Progenitor cell of endocrine pancreas (in vitro differentiated cells): ENCODE data around the gene APBB2. TPM values are rescaled to one million over a fixed set of nuclear protein-coding genes. Genes with fewer than 3 reads are reported as not detected.

Experiments used
- DNase-seq: peaks from one replicate; pipeline ENCODE4 v3.0.0; 2021; ENCODE audit warnings: low spot score; ENCODE audit not compliant: unreplicated experiment
- H3K27ac Mint-ChIP-seq: 2 replicates; pipeline ENCODE4 v1.8.0; 2021; ENCODE audit warnings: mild to moderate bottlenecking, moderate library complexity, mixed read lengths
- H3K27me3 Mint-ChIP-seq: 2 replicates; pipeline ENCODE4 v1.8.0; 2021; ENCODE audit warnings: mixed read lengths
- H3K36me3 Mint-ChIP-seq: 2 replicates; pipeline ENCODE4 v1.8.0; 2022; ENCODE audit warnings: mixed read lengths; ENCODE audit not compliant: insufficient read depth
- H3K4me1 Mint-ChIP-seq: 2 replicates; pipeline ENCODE4 v1.8.0; 2021; ENCODE audit warnings: low read depth, mixed read lengths
- H3K4me3 Mint-ChIP-seq: 2 replicates; pipeline ENCODE4 v1.8.0; 2021; ENCODE audit warnings: low read depth, mild to moderate bottlenecking, moderate library complexity, mixed read lengths
- H3K9me3 Mint-ChIP-seq: 2 replicates; pipeline ENCODE4 v1.8.0; 2021; ENCODE audit warnings: low read depth, mixed read lengths
- total RNA-seq: library from RNA; stranded (reverse); gene quantifications from 2 replicates; pipeline ENCODE4 v1.2.1, GENCODE V29; 2021
- TF ChIP-seq, protein P1 (sequence below): fragments of 200-600 bp; sonication (generic); IDR thresholded peaks from one replicate; pipeline ENCODE4 v1.5.0; 2021; ENCODE audit warnings: antibody characterized with exemption, mild to moderate bottlenecking; ENCODE audit not compliant: unreplicated experiment

Gene APBB2
- total RNA-seq, 1 donor from 2014 or later: 61.7 TPM

GRCh38 chr4:41121906-41122305 lies 92.4 kb downstream of the APBB2 start:
- H3K4me3 Mint-ChIP-seq: no peak overlapping the region
- no peak overlapping the region for H3K27ac Mint-ChIP-seq
- H3K36me3 Mint-ChIP-seq: peaks cover 4% of the 10 kb centered on the region
- TF ChIP-seq, protein P1, sequence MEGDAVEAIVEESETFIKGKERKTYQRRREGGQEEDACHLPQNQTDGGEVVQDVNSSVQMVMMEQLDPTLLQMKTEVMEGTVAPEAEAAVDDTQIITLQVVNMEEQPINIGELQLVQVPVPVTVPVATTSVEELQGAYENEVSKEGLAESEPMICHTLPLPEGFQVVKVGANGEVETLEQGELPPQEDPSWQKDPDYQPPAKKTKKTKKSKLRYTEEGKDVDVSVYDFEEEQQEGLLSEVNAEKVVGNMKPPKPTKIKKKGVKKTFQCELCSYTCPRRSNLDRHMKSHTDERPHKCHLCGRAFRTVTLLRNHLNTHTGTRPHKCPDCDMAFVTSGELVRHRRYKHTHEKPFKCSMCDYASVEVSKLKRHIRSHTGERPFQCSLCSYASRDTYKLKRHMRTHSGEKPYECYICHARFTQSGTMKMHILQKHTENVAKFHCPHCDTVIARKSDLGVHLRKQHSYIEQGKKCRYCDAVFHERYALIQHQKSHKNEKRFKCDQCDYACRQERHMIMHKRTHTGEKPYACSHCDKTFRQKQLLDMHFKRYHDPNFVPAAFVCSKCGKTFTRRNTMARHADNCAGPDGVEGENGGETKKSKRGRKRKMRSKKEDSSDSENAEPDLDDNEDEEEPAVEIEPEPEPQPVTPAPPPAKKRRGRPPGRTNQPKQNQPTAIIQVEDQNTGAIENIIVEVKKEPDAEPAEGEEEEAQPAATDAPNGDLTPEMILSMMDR: no peak
- H3K27me3 Mint-ChIP-seq: no peaks in the 10 kb centered on the region
- peaks cover 19% of the 10 kb centered on the region for H3K4me1 Mint-ChIP-seq
- H3K9me3 Mint-ChIP-seq: peaks cover 4% of the 10 kb centered on the region
- no peak for DNase-seq

DNA sequence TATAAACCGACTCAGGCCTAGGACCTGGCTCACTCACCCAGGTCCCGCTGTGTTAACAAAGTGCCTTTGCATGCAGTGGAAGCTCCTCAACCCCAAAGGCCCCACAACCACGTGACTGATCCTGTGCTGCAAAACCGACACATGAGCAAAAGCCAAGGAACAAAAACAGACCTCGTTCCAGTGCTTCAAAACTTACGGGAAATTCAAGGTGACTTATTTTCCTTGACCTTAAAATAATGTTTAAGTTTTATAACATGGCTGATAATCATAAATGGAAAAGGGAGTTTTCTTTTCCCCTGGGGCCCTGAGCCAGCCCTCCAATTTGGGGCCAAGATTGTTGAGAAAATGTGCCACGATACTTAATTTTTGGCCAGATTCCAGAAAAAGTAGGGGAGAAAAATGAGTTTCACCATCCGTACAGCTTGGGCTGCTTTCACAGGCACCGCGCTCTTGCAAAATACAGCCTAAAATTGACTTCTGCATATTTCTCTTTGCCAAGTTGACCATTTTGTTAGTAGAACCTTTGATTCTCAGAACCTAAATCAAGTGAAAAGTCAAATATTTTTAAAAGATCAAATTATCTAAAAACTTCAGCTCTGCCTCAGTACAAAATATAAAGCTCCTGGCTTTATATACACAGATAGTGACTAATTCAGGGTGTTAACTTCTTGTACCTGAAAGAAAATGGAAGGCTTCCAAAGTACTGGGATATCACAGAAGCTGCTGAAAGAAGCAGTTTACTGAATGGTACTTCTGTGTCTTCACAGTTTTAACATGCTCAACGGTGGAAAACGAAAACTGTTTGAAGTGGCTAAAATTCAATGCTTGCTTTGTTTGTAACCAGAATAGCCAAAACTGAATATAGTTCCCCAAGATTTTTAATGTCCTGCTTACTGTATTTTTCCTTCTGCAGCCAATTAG lies 93.8 kb downstream of the APBB2 start:
- Mint-ChIP-seq H3K4me3 (no peak overlapping the region), H3K27me3 (no peaks in the 10 kb centered on the region), H3K9me3 (peaks cover 6% of the 10 kb centered on the region), H3K4me1 (peaks cover 17% of the 10 kb centered on the region), H3K36me3 (peaks cover 8% of the 10 kb centered on the region), H3K27ac (no peak overlapping the region)
- DNase-seq: no peak
- TF ChIP-seq, protein P1: no peak

- TF ChIP-seq, protein P1: no peak
- Mint-ChIP-seq H3K27me3 (no peaks in the 10 kb centered on the region), H3K4me1 (peaks cover 12% of the 10 kb centered on the region), H3K9me3 (peaks cover 11% of the 10 kb centered on the region), H3K27ac (no peak overlapping the region), H3K4me3 (no peak overlapping the region), H3K36me3 (peaks cover 11% of the 10 kb centered on the region)
- DNase-seq: no peak
These were observed 94.5 kb downstream of the APBB2 start for GRCh38 chr4:41119867-41120295.

GRCh38 chr4:41111791-41112190 lies 102.6 kb downstream of the APBB2 start:
- Mint-ChIP-seq H3K4me1 (no peaks in the 10 kb centered on the region), H3K9me3 (peaks cover 14% of the 10 kb centered on the region), H3K4me3 (no peak overlapping the region), H3K27ac (no peak overlapping the region), H3K27me3 (no peaks in the 10 kb centered on the region), H3K36me3 (peaks cover 12% of the 10 kb centered on the region)
- no peak for DNase-seq
- TF ChIP-seq, protein P1: no peak

DNA sequence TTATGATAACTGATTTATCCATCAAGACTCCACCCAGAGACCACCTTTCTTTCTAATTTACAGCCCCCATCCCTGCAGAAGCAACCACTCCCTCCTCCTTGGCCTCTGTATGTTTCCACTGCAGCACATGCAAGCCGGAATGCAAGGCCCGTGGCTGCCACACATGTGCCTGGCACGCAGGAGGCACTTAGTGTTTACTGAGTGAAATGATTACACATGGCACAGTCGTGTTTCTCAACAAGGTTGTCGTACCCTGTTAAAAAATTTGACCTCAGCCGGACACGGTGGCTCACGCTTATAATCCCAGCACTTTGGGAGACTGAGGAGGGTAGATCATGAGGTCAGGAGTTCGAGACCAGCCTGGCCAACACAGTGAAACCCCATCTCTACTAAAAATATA lies 104.3 kb downstream of the APBB2 start:
- H3K4me1 Mint-ChIP-seq: no peaks in the 10 kb centered on the region
- no peaks in the 10 kb centered on the region for H3K27me3 Mint-ChIP-seq
- H3K27ac Mint-ChIP-seq: no peak overlapping the region
- DNase-seq: no peak
- TF ChIP-seq, protein P1: no peak
- H3K4me3 Mint-ChIP-seq: no peak overlapping the region
- peaks cover 5% of the 10 kb centered on the region for H3K36me3 Mint-ChIP-seq
- H3K9me3 Mint-ChIP-seq: peaks cover 7% of the 10 kb centered on the region
